Islet precursor cell (in vitro differentiated cells): ENCODE results near the gene MUS81.
"Not testable (repeated sequence)": the region's sequence is repeated elsewhere in the genome, so short reads cannot be mapped to it uniquely, and the experiment has no call there.

Source experiments
- DNase-seq: peaks from one replicate; pipeline ENCODE4 v3.0.0-alpha.2; 2018

MUS81 gene

DNA sequence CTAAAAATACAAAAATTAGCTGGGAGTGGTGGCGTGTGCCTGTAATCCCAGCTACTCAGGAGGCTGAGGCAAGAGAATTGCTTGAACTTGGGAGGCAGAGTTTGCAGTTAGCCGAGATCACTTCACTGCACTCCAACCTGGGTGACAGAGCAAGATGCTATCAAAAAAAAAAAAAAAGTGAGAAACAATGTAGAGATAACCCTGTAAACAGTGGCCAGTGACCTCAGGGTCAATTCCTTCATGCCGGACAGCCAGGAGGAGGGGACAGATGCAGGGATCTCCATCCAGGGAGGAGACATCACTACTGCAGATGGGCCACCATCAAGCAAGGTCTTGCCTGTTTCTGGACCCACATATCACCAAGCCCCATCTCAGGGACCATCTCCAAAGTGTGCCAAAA lies 12.5 kb upstream of the MUS81 start:
- peak; percentile 32 for DNase-seq

DNA sequence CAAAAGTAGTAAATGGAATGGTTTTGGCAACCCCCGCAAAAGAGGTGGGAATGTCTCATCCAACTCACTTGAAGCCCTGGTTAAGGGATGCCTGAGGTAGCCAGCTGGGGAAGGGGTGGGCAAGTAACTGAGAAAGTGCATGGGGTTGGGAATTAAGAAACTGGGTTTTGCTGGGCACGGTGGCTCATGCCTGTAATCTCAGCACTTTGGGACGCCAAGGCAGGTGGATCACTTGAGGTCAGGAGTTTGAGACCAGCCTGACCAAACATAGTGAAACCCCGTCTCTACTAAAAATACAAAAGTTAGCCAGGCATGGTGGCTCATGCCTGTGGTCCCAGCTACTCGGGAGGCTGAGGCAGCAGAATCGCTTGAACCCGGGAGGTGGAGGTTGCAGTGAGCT lies 11.5 kb upstream of the MUS81 start:
- DNase-seq, result not testable (repeated sequence)

- DNase-seq, result peak; percentile 73
Observed at GRCh38 chr11:65849366-65849765, 10.9 kb upstream of the MUS81 start.

DNA sequence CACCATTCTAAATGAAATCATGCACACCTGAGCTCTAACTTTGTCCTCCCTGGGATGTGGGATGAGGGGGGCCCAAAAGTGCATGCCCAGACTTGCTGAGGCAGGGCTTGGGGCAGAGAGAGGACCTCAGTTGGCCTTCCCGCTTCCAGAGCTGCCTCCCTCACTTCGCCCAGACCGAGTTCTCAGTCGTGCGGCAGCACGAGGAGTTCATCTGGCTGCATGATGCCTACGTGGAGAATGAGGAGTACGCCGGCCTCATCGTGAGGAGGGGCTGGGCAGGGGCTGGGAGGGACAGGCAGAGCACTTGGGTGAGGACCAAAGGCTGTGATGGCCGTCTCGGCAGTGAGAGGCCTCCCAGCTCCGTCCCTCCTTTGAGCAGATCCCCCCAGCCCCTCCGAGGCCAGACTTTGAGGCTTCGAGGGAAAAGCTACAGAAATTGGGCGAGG lies 10.4 kb upstream of the MUS81 start:
- peak; percentile 70 for DNase-seq

DNA sequence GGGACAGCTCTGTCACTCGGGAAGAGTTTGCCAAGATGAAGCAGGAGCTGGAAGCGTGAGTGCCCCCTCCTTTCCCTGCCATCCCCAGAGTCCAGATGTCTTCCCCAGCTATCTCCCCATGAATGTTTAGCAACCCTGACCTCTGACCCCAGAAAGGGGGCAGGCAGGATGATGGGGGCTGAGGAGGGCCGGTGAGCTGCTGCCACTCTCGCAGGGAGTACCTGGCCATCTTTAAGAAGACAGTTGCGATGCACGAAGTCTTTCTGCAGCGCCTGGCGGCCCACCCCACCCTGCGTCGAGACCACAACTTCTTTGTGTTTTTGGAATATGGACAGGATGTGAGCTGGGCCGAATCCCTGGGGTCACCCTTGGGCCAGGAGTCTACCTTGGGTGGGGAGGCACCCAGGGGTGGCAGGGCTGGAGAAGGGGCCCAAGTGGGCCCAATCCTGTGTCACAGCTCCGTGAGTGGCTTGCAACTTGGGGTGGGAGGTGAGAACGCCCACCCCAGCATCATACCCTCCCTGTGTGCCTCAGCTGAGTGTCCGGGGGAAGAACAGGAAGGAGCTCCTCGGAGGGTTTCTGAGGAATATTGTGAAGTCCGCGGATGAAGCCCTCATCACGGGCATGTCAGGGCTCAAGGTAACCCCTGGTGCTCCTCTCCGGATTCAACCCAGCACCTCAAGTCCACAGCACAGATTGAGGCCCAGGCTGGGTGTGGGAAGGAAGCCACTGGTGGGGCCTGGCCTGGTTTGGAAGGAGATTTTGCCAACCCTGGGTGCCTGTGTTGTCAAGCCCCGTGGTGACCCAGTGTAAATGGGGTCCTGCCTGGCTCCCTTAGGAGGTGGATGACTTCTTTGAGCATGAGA lies 9.8 kb upstream of the MUS81 start:
- peak; percentile 56 for DNase-seq

GRCh38 chr11:65851083-65851579 lies 9.1 kb upstream of the MUS81 start:
- peak; percentile 86 for DNase-seq

GRCh38 chr11:65851811-65852507 lies 8.3 kb upstream of the MUS81 start:
- peak; percentile 49 for DNase-seq

- peak; percentile 51 for DNase-seq
Observed at GRCh38 chr11:65852508-65853245, 7.6 kb upstream of the MUS81 start.

DNA sequence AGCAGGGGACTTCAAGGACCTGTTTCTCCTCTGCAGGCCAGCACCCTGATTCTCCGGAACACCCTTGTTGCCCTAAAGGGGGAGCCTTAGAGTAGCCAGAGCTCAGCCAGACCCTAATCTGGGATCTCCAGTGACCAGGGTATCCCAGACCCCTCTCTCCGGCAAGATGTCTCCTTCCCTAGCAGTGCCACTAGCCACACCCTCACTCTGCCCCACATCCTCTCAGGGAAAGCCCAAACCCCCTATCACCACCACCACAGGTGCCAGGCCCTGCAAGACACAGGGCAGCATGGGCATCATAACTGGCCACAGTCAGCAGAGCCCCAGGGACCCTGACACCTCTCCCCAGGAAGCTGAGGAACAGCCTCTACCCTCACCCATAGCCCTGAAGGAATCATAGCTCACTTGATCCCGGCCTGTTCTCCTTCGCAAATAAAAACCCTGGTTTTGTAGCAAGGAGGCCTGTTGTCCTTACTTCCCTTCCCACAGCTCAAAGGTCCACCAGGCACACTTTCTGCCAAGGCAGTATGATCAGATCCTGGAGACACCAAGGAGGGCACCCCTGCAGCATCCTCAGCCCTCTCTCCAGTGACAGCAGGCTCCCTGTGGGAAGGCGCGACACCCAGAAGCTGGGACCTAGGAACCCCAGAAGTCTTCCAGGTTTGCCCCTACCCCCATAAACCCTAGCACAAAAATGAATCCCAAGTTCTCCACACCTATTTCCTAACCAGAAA lies 6.8 kb upstream of the MUS81 start:
- DNase-seq, result peak; percentile 43

- DNase-seq, result peak; percentile 35
Observed at GRCh38 chr11:65854161-65854592, 6.1 kb upstream of the MUS81 start.

DNA sequence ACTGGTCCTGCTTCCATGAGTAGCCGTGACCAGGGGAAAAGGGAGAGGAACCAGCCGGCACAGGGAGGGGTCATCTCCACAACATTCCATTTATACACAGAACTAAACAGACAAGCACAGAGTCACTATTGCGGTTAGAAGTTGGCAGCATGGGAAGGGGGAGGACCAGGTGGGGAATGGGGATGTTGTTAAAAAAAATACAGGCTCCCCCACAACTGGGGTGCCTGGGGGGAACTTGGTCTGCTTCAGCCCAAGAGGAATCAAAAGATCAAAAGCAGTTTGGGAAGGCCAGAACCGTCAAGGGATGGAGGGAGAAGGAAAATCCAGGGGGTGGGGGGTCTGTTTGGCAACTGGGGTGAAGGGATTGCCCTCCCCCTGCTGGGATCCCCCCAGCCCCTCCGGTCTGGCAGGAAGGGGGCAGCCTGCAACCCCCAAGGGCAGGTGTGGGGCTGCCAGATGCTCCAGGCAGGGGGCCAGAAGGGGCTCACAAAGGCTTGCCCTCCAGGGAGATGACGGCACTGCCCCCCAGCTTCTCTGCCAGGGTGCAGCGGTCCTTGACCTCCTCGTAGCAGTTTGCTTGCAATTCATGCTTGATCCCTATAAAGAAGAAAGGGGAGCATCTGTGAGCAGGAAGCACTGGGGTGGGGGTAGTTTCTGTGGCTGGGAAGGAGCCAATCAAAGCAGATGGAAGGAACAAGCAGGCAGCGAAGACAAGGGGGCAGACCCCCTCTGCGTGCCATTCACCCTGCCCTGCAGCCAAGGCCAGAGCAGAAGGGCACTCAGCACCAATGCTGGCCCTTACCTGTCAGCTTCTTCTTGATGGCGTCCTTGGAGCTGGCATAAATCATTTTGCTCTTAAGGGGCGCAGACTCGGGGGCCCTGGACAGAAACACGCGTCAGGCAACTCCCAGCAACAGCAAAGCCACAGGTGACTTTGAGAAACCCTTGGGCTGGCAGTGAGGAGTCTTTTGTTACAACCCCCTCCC lies 5.1 kb upstream of the MUS81 start:
- DNase-seq, result peak; percentile 18

- DNase-seq, result no peak
Observed at GRCh38 chr11:65855927-65856363, 4.3 kb upstream of the MUS81 start.

DNA sequence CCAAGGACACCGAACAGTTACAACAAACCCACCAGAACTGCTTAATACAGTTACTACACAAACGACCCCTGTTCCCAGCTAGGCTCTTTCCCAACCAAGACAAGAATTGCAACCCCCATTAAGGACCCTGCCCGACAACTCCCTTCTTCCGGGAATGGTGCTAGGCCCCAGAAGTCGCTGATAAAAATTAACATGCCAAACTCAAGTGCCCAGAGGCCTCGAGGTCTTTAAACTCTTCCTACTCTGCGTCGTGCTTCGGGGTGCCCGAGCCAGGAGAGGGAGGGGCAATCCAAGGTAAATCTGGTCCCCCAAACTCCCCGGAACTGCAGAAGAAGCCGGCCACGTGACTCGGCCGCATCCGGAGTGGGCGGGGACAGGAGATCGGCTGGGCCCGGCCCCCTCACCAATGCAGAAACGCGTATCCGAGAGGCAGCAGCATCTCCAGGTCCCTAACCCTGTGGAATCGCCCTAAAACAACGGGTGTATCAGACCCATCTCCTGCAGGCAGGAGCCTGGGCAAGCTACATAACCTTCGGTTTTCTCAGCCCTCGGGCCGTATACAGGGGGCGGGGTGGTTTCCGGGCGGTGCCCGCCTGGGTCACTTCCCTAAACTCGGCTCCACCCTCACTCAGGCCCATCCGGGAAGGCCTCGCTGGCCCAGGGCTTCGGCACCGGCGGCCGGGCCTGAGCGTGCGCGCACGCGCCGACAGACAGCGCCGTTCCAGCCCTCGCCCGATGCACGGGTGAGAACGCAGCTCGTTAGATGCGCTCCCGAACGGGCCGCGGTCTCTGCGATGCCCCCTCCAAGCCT lies 3.3 kb upstream of the MUS81 start:
- peak; percentile 85 for DNase-seq

GRCh38 chr11:65857500-65857852 lies 2.8 kb upstream of the MUS81 start:
- no peak for DNase-seq

DNA sequence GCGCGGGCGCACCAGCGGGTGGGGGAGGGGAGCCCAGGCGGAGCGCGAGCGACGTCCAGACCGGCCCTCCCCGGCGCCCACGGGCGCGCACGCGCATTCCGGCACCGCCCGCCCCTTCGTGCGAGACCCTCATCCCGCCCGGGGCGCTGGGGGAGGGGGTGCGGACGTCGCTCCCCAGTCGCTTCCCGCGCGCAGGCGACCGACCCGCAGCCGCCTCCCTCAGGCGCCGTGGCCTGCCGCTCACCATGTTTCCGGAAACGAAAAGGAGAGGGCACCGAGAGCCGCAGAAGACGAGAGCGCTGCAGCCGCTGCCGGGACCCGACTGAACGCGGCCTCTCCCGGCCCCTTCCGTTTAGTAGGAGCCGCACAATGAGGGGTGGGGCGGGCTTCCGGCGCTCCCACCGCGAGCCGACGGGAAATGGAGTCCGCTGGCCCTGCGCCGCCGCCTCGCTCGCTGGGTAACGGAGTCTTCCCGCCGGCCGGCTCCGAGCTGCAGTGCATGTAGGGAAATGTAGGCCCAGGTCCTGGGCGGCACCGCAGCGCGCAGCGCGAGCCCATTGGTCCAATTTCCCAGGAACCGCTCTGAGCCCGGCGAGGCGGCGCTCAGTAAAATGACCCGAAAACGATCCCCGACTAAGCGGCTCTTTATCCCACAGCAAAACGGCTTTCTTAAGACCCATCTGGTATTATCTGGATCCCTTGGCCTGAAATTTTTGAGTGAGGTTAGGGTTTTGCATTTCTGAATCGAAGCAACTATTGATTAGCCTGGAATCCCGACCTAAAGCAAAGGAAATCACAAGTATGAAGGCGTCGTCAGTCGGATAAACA lies 2.2 kb upstream of the MUS81 start, which contains the start of gene CFL1:
CFL1 (minus strand) TSS at position 328 of the 828 bp plus-strand sequence; CDS start at position 247, 81 bp downstream.
- DNase-seq, result peak; percentile 99

GRCh38 chr11:65858681-65859087 lies 1.5 kb upstream of the MUS81 start:
- DNase-seq, result no peak

DNA sequence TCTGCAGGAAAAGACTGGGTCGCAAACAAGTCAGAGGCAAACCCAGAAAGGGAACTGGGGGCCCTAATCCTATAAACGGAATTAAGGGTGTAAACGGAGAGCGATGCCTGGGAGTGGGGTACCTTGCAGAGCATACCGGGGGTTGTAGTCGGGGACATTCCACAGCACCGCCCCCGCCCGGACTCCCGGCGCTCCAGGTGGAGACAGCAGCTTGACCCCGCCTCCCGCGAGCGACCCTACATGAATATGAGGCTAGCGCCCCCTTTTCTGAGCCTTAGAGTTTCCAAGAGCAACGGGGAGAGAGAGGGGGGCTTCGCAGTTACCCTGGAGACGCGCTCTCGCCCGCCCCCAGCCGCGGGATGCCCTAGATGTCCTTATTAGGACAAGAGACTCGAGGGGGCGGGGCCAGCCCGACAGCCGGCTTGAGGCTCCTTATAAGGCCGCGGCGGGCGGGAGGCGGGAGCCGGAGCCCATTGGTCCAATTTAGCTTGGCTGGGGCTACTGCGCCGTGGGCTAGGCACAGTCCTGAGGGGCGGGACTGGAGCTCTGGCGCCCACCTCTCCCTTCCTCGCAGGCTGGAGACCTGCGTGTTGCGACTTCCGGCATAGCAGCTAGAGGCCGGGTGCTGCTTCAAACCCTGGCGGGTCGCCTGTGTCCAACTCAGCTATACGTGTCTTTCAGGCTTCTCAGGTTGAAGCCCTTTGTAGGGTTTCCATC lies 980 bp upstream of the MUS81 start:
- peak; percentile 100 for DNase-seq

GRCh38 chr11:65859812-65860277 lies 388 bp upstream of the MUS81 start:
- DNase-seq, result no peak
